WERI-Rb-1 (cell line): Measurements from ENCODE around the gene PCSK4.
"Not testable (repeated sequence)": the region's sequence is repeated elsewhere in the genome, so short reads cannot be mapped to it uniquely, and the experiment has no call there.

ENCODE experiments used
- DNase-seq: peaks from one replicate; pipeline ENCODE4 v3.0.0-alpha.2; 2020
- H3K27ac ChIP-seq: fragments of 250-450 bp; sonication (Bioruptor Pico); 2 replicates; pipeline ENCODE4 v1.5.1; 2020; ENCODE audit warnings: mild to moderate bottlenecking, moderate library complexity
- H3K27me3 ChIP-seq: fragments of 250-450 bp; sonication (Bioruptor Pico); 2 replicates; pipeline ENCODE4 v1.5.1; 2021; ENCODE audit warnings: mild to moderate bottlenecking, low read depth, moderate library complexity; ENCODE audit not compliant: insufficient read depth, severe bottlenecking
- H3K36me3 ChIP-seq: fragments of 250-450 bp; sonication (Bioruptor Pico); 2 replicates; pipeline ENCODE4 v1.5.1; 2020; ENCODE audit warnings: mild to moderate bottlenecking, moderate library complexity
- H3K4me3 ChIP-seq: 2 replicates; pipeline ENCODE4 v1.5.1; 2011; ENCODE audit warnings: low read depth, mild to moderate bottlenecking, control low read depth, low read length
- H3K9me3 ChIP-seq: fragments of 250-450 bp; sonication (Bioruptor Pico); 2 replicates; pipeline ENCODE4 v1.5.1; 2021; ENCODE audit warnings: mild to moderate bottlenecking, moderate library complexity; ENCODE audit not compliant: severe bottlenecking
- CTCF ChIP-seq: IDR thresholded peaks from 2 replicates; pipeline ENCODE4 v1.5.1; 2011; ENCODE audit warnings: low read depth, mild to moderate bottlenecking, control low read depth, inconsistent platforms, low read length

The PCSK4 gene

GRCh38 chr19:1490311-1491113 is at the start of gene PCSK4:
Gene PCSK4, minus strand, starts transcription at chr19:1490350. Its CDS starts 4 bp downstream, at chr19:1490346.
- Histone ChIP-seq H3K36me3 (no peaks in the 10 kb centered on the region), H3K27me3 (no peaks in the 10 kb centered on the region), H3K4me3 (peak within 1 kb of the TSS; percentile 72), H3K27ac (peak within 1 kb of the TSS; percentile 93), H3K9me3 (no peaks in the 10 kb centered on the region)
- TF ChIP-seq CTCF = no peak
- DNase-seq = peak; percentile 99

- not testable (repeated sequence) for H3K9me3 ChIP-seq, DNase-seq, H3K4me3 ChIP-seq, H3K27me3 ChIP-seq, H3K27ac ChIP-seq, H3K36me3 ChIP-seq
These were observed 49.6 kb upstream of the PCSK4 start for GRCh38 chr19:1539749-1540148.

GRCh38 chr19:1538978-1539377 is 48.8 kb upstream of the PCSK4 start:
- Histone ChIP-seq H3K4me3 (peak overlapping the region; percentile 1; the same call in 1 of the 2 replicates), H3K36me3 (no peaks in the 10 kb centered on the region), H3K9me3 (peaks cover 3% of the 10 kb centered on the region), H3K27me3 (no peaks in the 10 kb centered on the region), H3K27ac (no peak overlapping the region)
- TF ChIP-seq CTCF = no peak
- DNase-seq = peak; percentile 42

- H3K27ac ChIP-seq, H3K36me3 ChIP-seq, DNase-seq, H3K4me3 ChIP-seq, H3K9me3 ChIP-seq, H3K27me3 ChIP-seq: not testable (repeated sequence)
These were observed 45.5 kb upstream of the PCSK4 start for GRCh38 chr19:1535699-1536098.

GRCh38 chr19:1534972-1535371 is 44.8 kb upstream of the PCSK4 start:
- no peak for TF ChIP-seq CTCF
- Histone ChIP-seq H3K27me3 (no peaks in the 10 kb centered on the region), H3K27ac (no peak overlapping the region), H3K36me3 (no peaks in the 10 kb centered on the region), H3K4me3 (no peak overlapping the region), H3K9me3 (no peaks in the 10 kb centered on the region)
- no peak for DNase-seq

GRCh38 chr19:1533510-1534150 is 43.5 kb upstream of the PCSK4 start:
- Histone ChIP-seq H3K4me3 (no peak overlapping the region), H3K9me3 (no peaks in the 10 kb centered on the region), H3K36me3 (no peaks in the 10 kb centered on the region), H3K27me3 (no peaks in the 10 kb centered on the region), H3K27ac (no peak overlapping the region)
- TF ChIP-seq CTCF = no peak
- DNase-seq = peak; percentile 70
